Adrenal gland (tissue), 5 donors: Measurements from ENCODE around the gene FDPS.

Experiments used
- POLR2A ChIP-seq, 2 donors: fragments of 450-650 bp; IDR thresholded peaks; one replicate each; pipeline ENCODE4 v1.6.1; 2017; ENCODE audit warnings: antibody characterized with exemption in 2 of 2, mild to moderate bottlenecking in 2 of 2, moderate library complexity in 1 of 2
- TF ChIP-seq, protein P1 (sequence below), 6 experiments: fragments of 450-650 bp in 4 of 6; fragments of 200-600 bp in 2 of 6; sonication (generic) in 1 of 6; IDR thresholded peaks; 1 replicate in 5 of 6; 2 replicates in 1 of 6; pipeline versions ENCODE4 v1.5.1 to v1.8.0; 2016 to 2021; ENCODE audit warnings: antibody characterized with exemption in 6 of 6, mild to moderate bottlenecking in 2 of 6, moderate library complexity in 1 of 6
- donor health status: DM: no; HTN: no; CAD: no.

DNA sequence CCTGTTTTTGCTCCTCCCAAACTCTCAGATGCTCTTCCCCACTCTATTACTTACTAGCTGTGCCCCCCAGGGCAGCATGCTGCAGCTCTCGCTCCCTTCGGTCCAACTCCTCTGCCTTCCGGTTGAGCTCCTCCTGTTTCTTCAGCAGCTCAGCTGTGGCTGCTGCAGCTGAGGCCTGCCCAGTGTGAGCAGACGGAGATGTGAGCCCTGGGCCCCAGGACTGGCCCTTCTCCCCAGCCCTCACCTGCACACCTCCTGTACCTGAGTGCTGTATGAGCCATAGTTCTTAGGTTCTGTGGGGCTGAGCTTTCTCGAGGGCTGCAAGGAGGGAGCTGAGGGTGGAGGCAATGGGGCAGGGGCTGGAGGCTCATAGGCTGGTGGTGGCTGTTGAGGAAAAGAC, 48.4 kb upstream of the FDPS start:
- TF ChIP-seq, protein P1, sequence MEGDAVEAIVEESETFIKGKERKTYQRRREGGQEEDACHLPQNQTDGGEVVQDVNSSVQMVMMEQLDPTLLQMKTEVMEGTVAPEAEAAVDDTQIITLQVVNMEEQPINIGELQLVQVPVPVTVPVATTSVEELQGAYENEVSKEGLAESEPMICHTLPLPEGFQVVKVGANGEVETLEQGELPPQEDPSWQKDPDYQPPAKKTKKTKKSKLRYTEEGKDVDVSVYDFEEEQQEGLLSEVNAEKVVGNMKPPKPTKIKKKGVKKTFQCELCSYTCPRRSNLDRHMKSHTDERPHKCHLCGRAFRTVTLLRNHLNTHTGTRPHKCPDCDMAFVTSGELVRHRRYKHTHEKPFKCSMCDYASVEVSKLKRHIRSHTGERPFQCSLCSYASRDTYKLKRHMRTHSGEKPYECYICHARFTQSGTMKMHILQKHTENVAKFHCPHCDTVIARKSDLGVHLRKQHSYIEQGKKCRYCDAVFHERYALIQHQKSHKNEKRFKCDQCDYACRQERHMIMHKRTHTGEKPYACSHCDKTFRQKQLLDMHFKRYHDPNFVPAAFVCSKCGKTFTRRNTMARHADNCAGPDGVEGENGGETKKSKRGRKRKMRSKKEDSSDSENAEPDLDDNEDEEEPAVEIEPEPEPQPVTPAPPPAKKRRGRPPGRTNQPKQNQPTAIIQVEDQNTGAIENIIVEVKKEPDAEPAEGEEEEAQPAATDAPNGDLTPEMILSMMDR (IDR thresholded peaks at IDR 0.05) = no peak
- TF ChIP-seq POLR2A (IDR thresholded peaks at IDR 0.05) = no peak
